GM18867 (cell line): ENCODE measurements around the gene GTPBP2.
"Not testable (repeated sequence)": the region's sequence is repeated elsewhere in the genome, so short reads cannot be mapped to it uniquely, and the experiment has no call there.

ENCODE experiments used
- ATAC-seq: cut with Tn5 transposase; IDR thresholded peaks from one replicate; pipeline ENCODE4 v1.9.1; 2021; ENCODE audit warnings: mild to moderate bottlenecking, moderate library complexity; ENCODE audit not compliant: unreplicated experiment

The GTPBP2 gene

GRCh38 chr6:43658161-43658560 is 29.1 kb upstream of the GTPBP2 start:
- ATAC-seq: no peak

GRCh38 chr6:43657221-43657802 is 28.2 kb upstream of the GTPBP2 start:
- no peak for ATAC-seq

GRCh38 chr6:43652822-43653221 is 23.8 kb upstream of the GTPBP2 start:
- not testable (repeated sequence) for ATAC-seq

GRCh38 chr6:43648248-43648647 is 19.2 kb upstream of the GTPBP2 start:
- no peak for ATAC-seq

GRCh38 chr6:43647613-43648012 is 18.5 kb upstream of the GTPBP2 start:
- ATAC-seq: no peak

- no peak for ATAC-seq
Measured at GRCh38 chr6:43645613-43645964, 16.5 kb upstream of the GTPBP2 start.

- no peak for ATAC-seq
Measured at GRCh38 chr6:43644940-43645612, 16.0 kb upstream of the GTPBP2 start, which contains the start of gene RSPH9. Gene RSPH9, plus strand, starts transcription at chr6:43645036. Its CDS starts 63 bp downstream, at chr6:43645099.

GRCh38 chr6:43639984-43640800 is 11.1 kb upstream of the GTPBP2 start:
- no peak for ATAC-seq

GRCh38 chr6:43636308-43636659 is 7.2 kb upstream of the GTPBP2 start:
- ATAC-seq: peak; percentile 14

GRCh38 chr6:43635387-43636307 is 6.6 kb upstream of the GTPBP2 start, which contains the start of gene MAD2L1BP:
Gene MAD2L1BP, plus strand, starts transcription at chr6:43635840. Its CDS starts 36 bp downstream, at chr6:43635876.
- peak; percentile 77 for ATAC-seq

- no peak for ATAC-seq
Measured at GRCh38 chr6:43634702-43635303, 5.7 kb upstream of the GTPBP2 start.

GRCh38 chr6:43633002-43633401 is 3.9 kb upstream of the GTPBP2 start:
- ATAC-seq: not testable (repeated sequence)

GRCh38 chr6:43630980-43631619 is 2.0 kb upstream of the GTPBP2 start:
- ATAC-seq: no peak

- peak; percentile 61 for ATAC-seq
Measured at GRCh38 chr6:43629505-43630300, 639 bp upstream of the GTPBP2 start.

GRCh38 chr6:43628393-43629103 is 516 bp downstream of the GTPBP2 start:
- peak; percentile 22 for ATAC-seq

GRCh38 chr6:43627008-43627825 is 1.8 kb downstream of the GTPBP2 start:
- ATAC-seq: no peak

GRCh38 chr6:43625393-43625992 is 3.6 kb downstream of the GTPBP2 start:
- no peak for ATAC-seq
